ENCODE data around the gene IGFLR1. TPM values are rescaled to one million over a fixed set of nuclear protein-coding genes. Genes with fewer than 3 reads are reported as not detected.

Gene IGFLR1
- total RNA-seq, 4 donors from 2014 or later = 4.8 to 25.5 (median 10.7) TPM

DNA sequence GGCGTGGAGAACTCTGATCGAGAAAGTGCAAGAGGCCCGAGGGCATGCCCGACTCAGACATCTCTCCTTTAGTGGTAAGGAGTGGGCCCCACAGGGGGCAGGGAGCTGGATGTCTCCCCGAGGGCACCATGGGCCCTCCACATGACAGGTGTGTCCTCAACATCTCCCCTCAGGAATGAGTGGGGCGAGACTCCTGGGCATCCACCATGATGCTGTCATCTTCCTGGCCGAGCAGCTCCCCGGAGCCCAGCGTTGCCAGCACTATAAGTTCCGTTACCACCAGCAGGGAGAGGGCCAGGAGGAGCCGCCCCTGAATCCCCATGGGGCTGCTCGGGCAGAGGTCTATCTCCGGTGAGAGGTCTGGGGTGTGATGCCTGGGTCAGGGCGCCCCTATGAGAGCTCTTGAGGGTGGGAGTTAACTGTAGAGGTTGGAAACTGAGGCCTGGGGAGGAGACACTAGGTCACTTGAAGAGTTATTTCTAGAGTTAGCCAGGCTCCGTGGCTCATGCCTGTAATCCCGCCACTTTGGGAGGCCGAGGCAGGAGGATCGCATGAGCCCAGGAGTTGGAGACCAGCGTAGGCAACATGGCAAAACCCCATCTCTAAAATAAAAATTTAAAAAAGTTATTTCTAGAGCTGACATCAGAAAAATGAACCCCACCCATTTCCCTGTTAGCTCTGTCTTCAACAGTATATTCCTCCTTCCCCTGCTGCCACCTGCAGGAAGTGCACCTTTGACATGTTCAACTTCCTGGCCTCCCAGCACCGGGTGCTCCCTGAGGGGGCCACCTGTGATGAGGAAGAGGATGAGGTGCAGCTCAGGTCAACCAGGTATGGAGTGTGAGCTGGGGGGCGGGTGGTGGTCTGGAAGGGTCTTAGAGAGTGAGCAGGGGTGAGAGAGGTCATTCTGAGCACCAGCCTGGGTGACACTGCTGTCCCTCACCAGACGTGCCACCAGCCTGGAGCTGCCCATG lies 5.1 kb downstream of the IGFLR1 start:
- DNase-seq (ENCODE audit: low spot score in 2 of 2) = no peak
- H3K27ac ChIP-seq = no peak overlapping the region
- no peaks in the 10 kb centered on the region for H3K9me3 ChIP-seq
- H3K27me3 ChIP-seq = no peaks in the 10 kb centered on the region
- H3K4me3 ChIP-seq = no peak overlapping the region
- WGBS, 2 donors = 82 to 85% methylated on average over 21 of the region's 22 CpGs
- TF ChIP-seq EP300 (IDR thresholded peaks at IDR 0.05) (no peak), POLR2A (IDR thresholded peaks at IDR 0.05) (no peak)
- TF ChIP-seq, protein P1, sequence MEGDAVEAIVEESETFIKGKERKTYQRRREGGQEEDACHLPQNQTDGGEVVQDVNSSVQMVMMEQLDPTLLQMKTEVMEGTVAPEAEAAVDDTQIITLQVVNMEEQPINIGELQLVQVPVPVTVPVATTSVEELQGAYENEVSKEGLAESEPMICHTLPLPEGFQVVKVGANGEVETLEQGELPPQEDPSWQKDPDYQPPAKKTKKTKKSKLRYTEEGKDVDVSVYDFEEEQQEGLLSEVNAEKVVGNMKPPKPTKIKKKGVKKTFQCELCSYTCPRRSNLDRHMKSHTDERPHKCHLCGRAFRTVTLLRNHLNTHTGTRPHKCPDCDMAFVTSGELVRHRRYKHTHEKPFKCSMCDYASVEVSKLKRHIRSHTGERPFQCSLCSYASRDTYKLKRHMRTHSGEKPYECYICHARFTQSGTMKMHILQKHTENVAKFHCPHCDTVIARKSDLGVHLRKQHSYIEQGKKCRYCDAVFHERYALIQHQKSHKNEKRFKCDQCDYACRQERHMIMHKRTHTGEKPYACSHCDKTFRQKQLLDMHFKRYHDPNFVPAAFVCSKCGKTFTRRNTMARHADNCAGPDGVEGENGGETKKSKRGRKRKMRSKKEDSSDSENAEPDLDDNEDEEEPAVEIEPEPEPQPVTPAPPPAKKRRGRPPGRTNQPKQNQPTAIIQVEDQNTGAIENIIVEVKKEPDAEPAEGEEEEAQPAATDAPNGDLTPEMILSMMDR (IDR thresholded peaks at IDR 0.05) = no peak
- peaks cover 0 to 22% (median 12%) of the 10 kb centered on the region in 4 donors for H3K4me1 ChIP-seq
- H3K36me3 ChIP-seq = peaks cover 3 to 71% (median 4%) of the 10 kb centered on the region in 3 donors

- no peak for TF ChIP-seq POLR2A (IDR thresholded peaks at IDR 0.05)
- TF ChIP-seq, protein P1 (IDR thresholded peaks at IDR 0.05) = no peak
- no peak for TF ChIP-seq EP300 (IDR thresholded peaks at IDR 0.05)
- 75 to 82% methylated on average over 5 of the region's 5 CpGs for WGBS, 2 donors
- no peaks in the 10 kb centered on the region for H3K9me3 ChIP-seq
- peaks cover 0 to 8% (median 4%) of the 10 kb centered on the region in 4 donors for H3K4me1 ChIP-seq
- no peaks in the 10 kb centered on the region for H3K27me3 ChIP-seq
- peaks cover 3 to 94% (median 22%) of the 10 kb centered on the region in 3 donors for H3K36me3 ChIP-seq
- no peak overlapping the region for H3K4me3 ChIP-seq
- no peak for DNase-seq (ENCODE audit: low spot score in 2 of 2)
- H3K27ac ChIP-seq = no peak overlapping the region
Observed at GRCh38 chr19:35734889-35735288, 7.4 kb downstream of the IGFLR1 start.

DNA sequence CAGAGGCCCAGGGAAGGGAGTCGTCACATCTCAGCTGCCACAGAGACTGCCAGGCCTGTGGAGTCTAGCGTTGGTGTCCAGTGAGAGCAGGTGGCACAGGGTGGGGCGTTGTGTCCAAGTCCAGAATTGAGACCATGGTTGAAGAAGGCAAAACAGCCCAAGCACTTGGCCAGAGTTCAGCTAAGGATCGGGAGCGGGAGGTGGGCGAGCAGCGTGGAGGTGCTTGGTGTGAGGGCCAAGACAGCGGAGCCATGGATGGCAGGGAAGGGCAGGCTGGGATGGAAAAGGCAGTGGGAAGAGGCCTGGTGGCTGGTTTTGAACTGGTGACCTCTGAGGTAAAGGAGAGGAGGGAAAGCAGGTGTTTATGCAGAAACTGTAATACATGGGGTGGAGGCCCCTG lies 8.0 kb downstream of the IGFLR1 start:
- H3K9me3 ChIP-seq = no peaks in the 10 kb centered on the region
- H3K27me3 ChIP-seq = no peaks in the 10 kb centered on the region
- peaks cover 3 to 100% (median 25%) of the 10 kb centered on the region in 3 donors for H3K36me3 ChIP-seq
- TF ChIP-seq EP300 (IDR thresholded peaks at IDR 0.05) (no peak), POLR2A (IDR thresholded peaks at IDR 0.05) (no peak)
- TF ChIP-seq, protein P1 (IDR thresholded peaks at IDR 0.05) = no peak
- no peak overlapping the region for H3K27ac ChIP-seq
- H3K4me3 ChIP-seq = no peak overlapping the region
- peaks cover 0 to 2% (median 0%) of the 10 kb centered on the region in 4 donors for H3K4me1 ChIP-seq
- no peak for DNase-seq (ENCODE audit: low spot score in 2 of 2)
- WGBS, 2 donors = 88 to 90% methylated on average over 8 of the region's 8 CpGs

DNA sequence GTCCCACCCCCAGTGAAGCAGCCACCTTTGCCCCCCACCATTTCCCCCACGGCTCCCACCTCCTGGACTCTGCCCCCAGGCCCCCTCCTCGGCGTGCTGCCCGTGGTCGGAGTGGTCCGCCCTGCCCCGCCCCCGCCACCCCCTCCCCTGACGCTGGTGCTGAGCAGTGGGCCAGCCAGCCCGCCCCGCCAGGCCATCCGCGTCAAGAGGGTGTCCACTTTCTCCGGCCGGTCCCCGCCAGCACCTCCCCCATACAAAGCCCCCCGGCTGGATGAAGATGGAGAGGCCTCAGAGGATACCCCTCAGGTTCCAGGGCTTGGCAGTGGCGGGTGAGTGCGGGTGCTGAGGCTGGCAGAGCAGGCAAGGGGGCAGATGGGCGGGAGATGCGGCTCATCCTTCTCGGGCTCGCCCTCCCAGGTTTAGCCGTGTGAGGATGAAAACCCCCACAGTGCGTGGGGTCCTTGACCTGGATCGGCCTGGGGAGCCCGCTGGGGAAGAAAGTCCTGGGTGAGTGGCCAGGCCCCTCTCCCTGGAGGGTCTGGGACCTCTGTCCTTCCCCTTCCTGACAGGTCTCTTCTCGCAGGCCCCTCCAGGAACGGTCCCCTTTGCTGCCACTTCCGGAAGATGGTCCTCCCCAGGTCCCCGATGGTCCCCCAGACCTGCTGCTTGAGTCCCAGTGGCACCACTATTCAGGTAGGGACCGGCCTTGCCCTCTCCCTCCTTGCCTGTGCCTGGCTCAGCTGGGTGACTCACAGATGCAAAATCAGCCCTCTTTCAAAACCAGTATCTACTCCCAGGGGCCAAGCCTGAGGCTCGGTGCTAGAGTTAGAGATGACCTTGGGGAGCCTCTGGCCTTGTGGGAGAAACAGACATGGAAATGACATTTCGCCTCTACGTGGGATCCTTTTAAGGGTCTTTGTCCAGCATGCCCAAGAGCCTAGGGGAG lies 8.8 kb downstream of the IGFLR1 start:
- no peaks in the 10 kb centered on the region for H3K27me3 ChIP-seq
- H3K9me3 ChIP-seq = no peaks in the 10 kb centered on the region
- TF ChIP-seq, protein P1 (IDR thresholded peaks at IDR 0.05) = no peak
- TF ChIP-seq POLR2A (IDR thresholded peaks at IDR 0.05) = no peak
- peaks cover 2 to 100% (median 32%) of the 10 kb centered on the region in 3 donors for H3K36me3 ChIP-seq
- 89% methylated on average over 25 to 30 of the region's 35 CpGs for WGBS, 2 donors
- H3K4me1 ChIP-seq = no peaks in the 10 kb centered on the region
- no peak for DNase-seq (ENCODE audit: low spot score in 2 of 2)
- no peak overlapping the region for H3K4me3 ChIP-seq
- no peak overlapping the region for H3K27ac ChIP-seq

Measured in tibial nerve (tissue), 4 donors.